GM19025 (cell line): ENCODE results near the gene CHST1.

Experiments used
- ATAC-seq: cut with Tn5 transposase; IDR thresholded peaks from one replicate; pipeline ENCODE4 v1.9.1; 2021; ENCODE audit warnings: mild to moderate bottlenecking, low read depth, moderate library complexity; ENCODE audit not compliant: unreplicated experiment

The CHST1 gene

DNA sequence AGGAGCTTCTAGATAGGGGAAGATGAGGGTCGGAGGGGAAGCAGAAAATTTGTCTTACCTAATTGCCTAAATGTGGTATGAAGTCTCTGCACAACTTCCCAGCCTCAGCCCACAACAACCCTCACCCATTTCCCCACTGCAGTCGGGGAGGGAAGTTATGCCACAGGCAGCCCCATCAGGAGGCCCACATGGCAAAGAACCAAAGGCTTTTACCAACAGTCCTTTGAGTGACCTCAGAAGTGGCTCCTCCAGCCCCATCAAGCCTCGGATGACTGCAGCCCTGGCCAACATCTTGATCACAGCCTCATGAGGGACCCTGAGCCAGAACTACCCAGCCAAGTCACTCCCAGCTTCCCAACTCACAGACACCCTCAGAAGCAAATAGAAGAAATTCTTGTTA is 54.8 kb downstream of the CHST1 start:
- ATAC-seq, result no peak

DNA sequence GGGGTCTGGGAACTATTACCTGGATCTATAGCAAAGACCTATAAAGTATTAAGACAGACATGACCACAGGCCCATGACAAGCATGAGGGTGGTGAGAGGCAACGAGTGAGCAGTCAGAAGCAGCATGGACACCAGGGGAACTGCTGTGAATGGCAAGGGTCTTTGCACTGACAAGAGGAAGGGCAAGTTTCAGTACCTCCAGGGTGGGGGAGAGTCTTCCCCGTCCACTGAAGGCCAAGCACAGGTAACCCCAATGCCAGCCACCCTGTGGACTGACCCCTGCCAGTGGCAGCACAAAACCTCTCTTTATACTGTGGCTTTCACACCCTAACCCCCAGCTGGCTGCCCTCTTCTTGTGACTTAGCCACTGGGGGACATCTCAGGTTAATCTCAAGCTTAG is 55.5 kb downstream of the CHST1 start:
- no peak for ATAC-seq

DNA sequence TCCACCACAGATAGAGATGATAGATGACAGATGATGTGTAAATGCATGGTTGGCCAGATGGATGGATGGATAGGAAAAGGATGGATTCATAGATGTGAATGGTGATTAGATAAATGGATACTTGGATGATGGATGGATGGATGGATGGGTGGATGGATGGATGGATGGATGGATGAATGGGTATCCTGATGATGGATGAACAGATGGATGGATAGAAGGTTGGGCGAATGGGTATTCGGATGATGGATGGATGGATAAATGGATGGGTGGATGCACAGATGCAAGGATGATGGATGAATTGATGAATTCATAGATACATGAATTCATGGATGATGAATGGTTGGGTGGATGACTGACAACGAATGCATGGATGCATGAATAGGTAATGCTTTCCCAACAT is 56.1 kb downstream of the CHST1 start:
- ATAC-seq, result no peak

DNA sequence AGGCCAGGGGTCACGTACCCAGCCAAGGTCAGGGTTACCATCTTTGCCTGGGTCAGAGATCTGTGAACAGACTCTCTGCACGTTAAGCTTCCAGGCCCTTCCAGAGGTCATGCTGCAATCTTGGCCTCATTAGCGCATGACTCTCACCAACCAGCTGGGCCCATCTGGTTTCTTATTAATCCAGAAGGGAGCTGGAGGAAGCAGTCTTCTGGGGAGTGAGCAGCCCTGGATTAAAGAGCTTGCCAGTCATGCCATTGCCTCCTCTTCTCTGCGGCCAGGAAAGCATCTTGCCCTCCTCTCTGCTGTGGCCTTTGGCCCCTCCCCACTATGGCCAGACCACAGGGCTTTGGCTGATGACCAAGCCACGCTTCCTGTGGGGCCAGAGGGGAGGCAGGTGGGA is 57.4 kb downstream of the CHST1 start:
- no peak for ATAC-seq

DNA sequence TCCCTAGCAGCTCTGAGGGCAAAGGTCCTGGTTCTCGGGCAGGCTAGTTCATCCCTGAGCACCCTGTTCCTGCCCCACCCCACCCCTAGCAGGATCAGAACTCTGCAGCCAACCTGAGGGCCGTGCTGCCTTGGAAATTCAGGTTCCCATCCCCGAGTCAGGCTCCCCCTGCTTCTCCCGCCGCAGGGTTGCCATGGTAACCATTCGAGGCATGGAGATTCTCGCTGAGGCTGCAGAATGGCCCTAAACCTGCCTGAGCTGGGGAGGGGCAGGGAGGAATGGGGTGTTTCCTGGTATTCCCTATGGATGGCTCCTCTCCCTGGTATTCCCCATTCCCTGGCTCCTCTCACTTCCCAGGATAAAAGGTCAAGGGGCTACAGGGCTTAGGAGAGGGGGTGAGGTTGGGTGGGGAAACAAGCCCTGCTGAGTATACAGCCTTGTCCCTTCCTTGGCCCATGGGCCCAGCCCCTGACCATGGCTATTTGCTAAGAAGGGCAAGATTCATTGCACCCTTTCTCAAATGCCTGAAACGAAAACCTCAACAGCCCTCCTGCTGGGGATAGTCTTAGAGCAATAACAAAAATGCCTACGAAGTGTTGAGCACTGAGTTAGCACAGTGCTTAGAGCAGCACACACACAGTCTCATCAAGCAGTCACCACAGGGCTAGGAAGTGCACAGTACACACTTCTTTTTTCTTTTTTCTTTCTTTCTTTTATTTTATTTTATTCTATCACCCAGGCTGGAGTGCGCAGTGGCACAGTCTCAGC is 58.7 kb downstream of the CHST1 start:
- ATAC-seq, result no peak

DNA sequence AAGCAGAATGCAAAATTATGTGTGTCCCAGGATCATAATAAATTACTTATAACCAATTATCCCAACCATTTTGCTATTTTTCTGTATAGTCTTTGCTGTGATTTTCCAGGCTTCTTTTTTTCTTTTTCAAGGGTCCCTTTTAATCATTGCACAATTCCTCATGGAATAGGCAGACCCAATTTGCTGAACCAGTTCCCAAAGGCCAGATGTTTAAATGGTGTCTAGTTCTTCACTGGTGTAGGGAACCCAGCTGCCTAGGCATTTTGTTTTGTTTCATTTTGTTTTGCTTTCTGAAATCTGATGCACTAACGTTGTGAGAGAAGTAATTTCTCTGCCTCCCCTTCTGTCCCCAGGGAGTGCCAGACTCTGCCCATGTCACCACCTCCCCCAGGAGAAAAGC is 60.4 kb downstream of the CHST1 start:
- ATAC-seq, result no peak

DNA sequence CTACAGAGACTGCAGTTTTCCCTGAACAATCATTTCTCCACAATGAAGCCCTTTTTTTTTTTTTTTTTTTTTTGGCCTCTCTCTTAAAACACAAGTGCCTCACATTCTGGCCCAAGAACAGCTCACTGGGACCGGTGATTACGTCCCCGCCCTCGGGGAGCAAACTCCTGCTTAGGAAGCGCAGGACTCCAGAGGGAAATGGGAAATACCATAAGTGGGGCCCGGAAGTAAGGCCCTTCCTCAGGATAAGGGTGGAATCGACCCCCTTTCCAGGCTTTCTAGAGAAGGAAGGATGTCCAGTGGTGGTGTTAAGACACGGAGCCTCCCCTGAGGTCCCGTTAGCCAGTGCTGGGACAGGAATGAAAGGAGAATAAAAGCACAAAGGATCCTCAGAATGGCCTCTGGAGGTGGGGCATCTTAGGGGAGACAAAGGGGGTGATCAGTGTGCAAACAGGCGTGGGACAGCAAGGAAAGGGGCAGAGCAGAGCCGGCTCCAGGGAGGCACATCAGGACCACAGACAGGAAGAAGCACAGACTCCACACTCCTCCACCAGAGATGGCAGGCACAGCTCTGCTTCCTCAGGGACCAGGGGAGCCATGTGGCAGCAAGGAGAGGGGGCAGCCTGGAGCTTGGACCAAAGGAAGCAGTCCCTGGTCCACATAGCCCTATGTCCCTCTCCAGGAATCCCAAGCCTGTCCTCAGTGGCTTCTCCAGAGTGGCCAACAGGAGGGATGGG is 61.3 kb downstream of the CHST1 start:
- no peak for ATAC-seq

DNA sequence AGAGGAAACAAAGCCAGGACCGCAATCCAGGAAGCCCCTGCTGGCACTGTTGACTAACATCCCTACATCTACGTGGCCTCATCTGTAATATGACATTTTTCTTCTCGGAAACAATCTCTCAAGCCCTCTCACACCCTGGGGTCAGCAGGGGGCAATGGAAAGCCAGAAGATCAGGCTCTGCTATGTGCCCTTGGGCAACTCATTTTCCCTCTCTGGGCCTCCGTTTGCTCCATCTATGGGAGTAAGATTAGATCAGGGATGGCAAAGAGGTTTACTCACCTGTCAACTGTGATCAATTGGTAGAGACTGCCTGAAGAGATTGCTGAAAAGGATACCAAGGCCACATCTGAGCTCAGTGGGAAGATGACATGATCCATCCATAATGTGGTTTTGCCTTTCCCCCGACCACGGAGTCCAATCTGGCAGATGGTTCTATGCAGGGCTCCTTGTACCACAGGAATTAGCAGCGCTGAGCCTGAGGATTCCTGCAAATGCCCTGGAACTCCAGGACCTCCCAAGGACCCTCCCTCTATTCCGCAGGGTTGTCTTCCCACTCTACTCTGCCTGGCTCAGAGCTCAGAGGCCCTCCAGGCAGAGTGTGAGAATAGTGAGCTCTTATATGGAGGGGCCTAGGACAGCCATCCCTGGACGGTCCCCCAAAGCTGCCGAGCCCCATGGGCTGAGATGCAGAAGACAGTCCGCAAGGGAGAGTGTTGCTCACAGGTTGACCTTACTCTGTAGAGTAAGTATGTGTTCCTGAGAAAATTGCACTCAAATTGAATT is 66.1 kb downstream of the CHST1 start:
- no peak for ATAC-seq
